SW480 (cell line): ENCODE data around the gene TMEM273.

Source experiments
- DNase-seq: peaks from one replicate; pipeline ENCODE4 v3.0.0-alpha.2; 2016; ENCODE audit warnings: low spot score

TMEM273 gene

DNA sequence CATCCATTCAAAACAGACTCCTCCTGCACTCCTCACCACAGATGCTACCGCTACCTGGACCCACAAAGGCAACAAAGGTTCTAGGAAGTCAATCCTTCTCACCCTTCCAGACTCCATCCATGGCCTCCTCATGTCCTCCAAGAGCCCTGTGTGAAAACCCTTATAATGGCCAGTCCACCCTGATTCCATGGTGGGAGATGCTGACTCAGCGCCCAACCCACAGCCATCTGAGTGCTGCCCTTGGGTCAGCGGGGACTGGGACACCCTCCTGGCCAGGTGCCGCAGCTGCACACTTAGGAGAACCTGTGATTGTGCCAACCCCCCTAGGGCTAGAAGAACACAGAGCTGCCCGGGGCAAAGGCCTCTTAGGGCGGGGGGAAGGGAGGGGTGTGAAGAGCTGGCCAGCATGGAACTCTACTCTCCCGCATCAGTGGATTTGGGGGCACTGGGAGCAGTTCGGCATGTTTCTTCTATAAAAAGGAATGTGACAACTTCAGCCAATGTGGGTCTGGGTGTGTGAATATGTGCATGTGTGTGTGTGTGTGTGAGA is 25.4 kb downstream of the TMEM273 start:
- DNase-seq = no peak

DNA sequence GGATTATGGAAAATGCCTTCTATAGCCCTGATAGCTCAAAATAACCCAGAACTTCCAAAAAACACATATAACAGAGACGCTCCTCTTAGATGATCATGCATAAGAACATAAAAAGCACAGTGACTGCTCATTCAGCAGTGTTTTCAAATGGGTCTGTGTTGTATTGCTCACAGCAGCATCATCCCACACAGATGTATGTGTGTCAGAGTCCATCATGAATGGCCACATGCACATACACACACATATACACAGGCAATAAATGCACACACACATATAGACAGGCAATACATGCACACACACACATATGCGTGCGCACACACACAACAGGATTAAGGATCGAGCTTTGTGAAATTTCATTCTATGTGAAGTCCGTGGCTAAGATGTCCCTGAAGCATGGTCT is 26.1 kb downstream of the TMEM273 start:
- DNase-seq = no peak

GRCh38 chr10:49161411-49161997 is 26.7 kb downstream of the TMEM273 start:
- DNase-seq = peak; percentile 47

- no peak for DNase-seq
These were observed 27.4 kb downstream of the TMEM273 start for GRCh38 chr10:49160814-49161213.

DNA sequence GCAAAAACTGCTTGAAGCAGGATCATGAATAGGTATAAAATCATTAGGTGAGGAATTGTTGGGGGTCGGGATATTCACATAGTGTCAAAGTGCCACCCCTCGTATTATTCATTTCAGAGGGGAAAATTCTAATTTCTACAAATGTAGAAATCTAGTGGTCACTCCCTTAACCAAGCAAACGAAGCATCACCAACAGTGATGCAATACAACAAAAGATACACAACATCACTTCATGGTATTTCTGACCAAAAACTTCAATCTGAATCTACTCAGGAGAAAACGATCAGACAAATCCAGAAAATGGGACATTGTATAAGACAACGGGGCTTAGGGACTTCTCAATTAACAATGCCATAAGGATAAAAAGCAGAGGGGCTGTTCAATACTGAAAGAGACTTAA is 28.1 kb downstream of the TMEM273 start:
- no peak for DNase-seq

- DNase-seq = no peak
These were observed 29.3 kb downstream of the TMEM273 start for GRCh38 chr10:49158915-49159314.

GRCh38 chr10:49158404-49158803 is 29.8 kb downstream of the TMEM273 start:
- DNase-seq = no peak

DNA sequence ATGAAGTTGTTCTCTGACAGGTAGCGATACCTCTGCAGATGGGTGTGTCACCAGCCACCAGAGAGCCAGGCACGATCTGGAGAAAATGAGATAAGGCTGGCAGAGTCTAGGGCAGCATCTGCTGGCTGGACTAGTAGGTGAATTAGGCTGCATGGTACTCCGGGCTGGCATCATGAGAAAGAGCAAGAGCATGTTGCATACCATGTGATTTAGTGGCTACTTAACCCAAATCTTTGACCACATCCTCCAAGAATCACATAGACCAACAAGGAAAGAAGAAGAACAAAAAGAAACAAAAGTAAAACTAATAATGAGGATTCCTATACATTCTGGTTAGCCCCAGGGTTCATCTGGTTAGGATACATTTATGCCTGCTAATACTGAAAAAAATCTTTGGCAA is 31.0 kb downstream of the TMEM273 start:
- DNase-seq = no peak

- no peak for DNase-seq
These were observed 33.5 kb downstream of the TMEM273 start for GRCh38 chr10:49154641-49155040.

GRCh38 chr10:49153971-49154370 is 34.2 kb downstream of the TMEM273 start:
- DNase-seq = no peak

GRCh38 chr10:49153115-49153514 is 35.1 kb downstream of the TMEM273 start:
- DNase-seq = no peak

GRCh38 chr10:49152663-49153062 is 35.5 kb downstream of the TMEM273 start:
- DNase-seq = no peak

- no peak for DNase-seq
These were observed 36.2 kb downstream of the TMEM273 start for GRCh38 chr10:49152037-49152436.

DNA sequence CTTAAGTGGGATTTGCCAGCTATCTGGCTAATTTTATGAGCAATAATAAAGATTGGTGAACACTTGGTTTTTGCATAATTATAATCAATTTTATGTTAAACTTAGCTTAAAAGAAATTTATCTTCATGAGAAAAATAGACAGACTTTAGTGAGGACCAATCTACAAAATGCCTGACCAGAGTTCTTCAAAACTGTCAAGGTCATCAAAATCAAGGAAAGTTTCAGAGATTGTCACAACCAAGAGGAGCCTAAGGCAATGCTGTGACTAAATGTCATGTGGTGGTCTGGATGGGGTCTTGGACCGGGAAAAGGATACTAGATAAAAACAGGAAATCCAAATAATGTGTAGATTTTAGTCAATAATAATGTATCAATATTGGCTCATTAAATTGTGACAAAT is 36.7 kb downstream of the TMEM273 start:
- DNase-seq = no peak

GRCh38 chr10:49151025-49151445 is 37.2 kb downstream of the TMEM273 start:
- DNase-seq = no peak

DNA sequence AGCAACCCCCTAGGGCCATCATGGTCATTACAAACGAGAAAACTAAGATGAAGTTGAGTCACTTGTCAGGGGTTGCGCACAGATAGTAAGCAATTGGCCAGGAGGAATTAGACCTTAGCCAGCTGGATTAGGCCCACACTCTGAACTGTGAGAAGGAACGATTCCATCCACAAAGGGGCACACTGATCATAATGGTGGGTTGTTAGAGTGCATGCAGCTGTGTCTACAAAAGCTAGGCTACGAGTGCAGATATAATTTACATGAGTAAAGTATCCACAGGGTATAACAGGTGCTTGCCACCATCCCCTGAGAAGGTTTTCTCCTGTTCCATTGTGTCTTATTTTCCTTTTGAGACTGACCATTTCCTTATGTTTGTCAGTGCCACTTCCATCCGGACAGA is 37.8 kb downstream of the TMEM273 start:
- no peak for DNase-seq

GRCh38 chr10:49149881-49150280 is 38.3 kb downstream of the TMEM273 start:
- no peak for DNase-seq

DNA sequence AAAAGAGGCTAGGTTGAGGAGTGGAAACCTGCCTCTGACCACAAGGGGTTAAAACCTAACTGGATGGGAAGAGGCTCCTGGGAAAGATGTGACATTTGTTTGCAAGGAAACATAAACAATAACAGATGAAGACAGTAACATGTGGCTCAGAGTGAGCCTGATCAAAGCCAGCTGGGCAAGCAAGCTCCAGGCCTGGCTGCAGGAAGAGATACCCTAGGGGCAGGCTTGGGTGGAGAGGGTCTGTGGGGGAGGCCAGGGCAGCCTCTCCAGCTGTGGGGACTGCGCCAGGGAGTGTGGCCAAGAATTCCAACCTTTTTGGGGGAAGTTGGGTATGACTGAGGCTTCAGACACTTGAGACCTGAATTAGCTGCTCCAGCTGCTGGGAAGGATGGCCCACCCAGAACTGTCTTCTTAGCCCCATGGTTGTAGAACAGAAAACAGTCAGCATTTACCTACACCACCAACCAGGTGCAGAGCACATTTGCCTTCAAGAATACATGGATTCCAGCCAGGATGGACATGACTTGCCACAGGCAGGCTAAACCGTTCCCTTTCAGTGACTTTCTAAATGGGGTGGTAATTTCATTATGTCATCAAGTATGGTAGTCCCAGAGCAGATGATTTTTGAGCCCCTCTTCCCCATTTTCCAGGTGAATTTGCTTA is 44.0 kb downstream of the TMEM273 start:
- no peak for DNase-seq

DNA sequence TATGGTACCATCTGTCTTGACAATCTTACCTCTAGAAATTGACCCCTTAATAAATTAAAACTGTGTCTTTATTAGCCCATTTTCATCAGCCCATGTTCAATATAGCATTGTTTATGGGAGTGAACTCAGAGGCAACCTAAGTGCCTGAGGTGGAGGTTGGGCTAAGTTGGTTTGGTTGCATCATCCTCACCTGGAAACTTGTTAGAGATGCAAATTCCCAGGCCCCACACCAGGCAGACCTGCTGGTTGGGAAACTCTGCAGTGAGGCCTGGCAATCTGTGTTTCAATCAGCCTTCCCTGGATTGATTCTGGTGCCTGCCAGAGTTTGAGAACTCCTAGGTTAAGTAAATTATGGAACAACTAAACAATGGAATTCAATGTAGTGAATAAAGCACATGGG is 44.9 kb downstream of the TMEM273 start:
- DNase-seq = no peak

DNA sequence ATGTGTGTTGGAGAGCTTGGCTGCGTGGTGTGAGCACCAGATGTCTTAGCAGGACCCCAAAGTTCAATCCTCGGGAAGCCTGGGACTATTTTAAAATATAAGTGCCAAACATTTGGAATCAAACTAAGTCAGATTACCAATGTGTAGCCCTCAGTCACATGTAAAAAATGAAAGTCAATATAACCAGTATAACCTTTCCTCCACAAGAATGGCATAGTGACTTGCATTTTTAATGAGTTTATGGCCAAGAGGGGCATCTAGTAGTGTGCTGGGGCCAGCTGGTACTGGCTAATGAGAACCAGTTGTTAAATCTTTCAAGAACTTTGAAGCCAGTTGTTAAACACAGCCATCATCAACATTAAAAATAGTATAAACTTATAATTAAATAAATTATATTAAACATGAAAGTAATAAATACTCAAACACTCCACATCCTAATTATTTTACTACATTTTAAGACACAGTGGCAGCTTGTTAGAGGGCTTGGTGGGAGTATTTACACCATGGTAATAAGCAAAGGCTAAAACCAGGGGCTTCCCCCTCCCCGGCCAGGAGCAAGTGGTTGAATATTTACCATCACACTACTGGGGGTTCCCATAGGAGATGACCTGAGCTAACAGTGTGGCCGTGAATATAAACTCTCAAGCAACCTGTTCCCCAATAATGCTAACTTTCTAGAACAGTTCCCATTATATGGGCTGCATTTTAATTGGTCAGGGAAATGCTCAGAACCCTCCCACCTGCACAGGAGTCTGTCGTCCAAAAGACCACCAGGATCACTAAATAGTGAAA is 46.5 kb downstream of the TMEM273 start:
- DNase-seq = no peak

- DNase-seq = no peak
These were observed 47.6 kb downstream of the TMEM273 start for GRCh38 chr10:49140304-49141177.

GRCh38 chr10:49139846-49140195 is 48.4 kb downstream of the TMEM273 start:
- peak; percentile 19 for DNase-seq
